Lung (tissue), 12 donors: ENCODE measurements around the gene CNGA3. TPM values are rescaled to one million over a fixed set of nuclear protein-coding genes. Genes with fewer than 3 reads are reported as not detected.
A peak's percentile ranks its signal among the peaks of the same experiment; 100 is the strongest.

Experiments
- ATAC-seq: fragments of 200-7000 bp; cut with Tn5 transposase; one replicate; pipeline ENCODE4 v1.9.1; 2020; ENCODE audit warnings: moderate number of reproducible peaks; ENCODE audit not compliant: insufficient read depth, low FRiP score
- DNase-seq, 3 donors: peaks; one replicate each; pipeline ENCODE4 v3.0.0-alpha.2; 2013 to 2017
- H3K27ac ChIP-seq, 2 donors: one replicate each; pipeline ENCODE4 v1.5.1; 2013; ENCODE audit warnings: mild to moderate bottlenecking in 2 of 2, moderate library complexity in 2 of 2, control low read depth in 1 of 2, inconsistent platforms in 1 of 2, low read depth in 1 of 2, low read length in 1 of 2
- H3K27me3 ChIP-seq, 3 donors: one replicate each; pipeline ENCODE4 v1.5.1; 2013; ENCODE audit warnings: low read length in 2 of 3; ENCODE audit not compliant: control insufficient read depth in 3 of 3, insufficient read depth in 3 of 3
- H3K36me3 ChIP-seq, 4 donors: one replicate each; pipeline ENCODE4 v1.5.1; 2013; ENCODE audit warnings: low read length in 4 of 4, mild to moderate bottlenecking in 1 of 4, moderate library complexity in 1 of 4; ENCODE audit not compliant: control insufficient read depth in 4 of 4, insufficient read depth in 4 of 4
- H3K4me1 ChIP-seq, 5 donors: one replicate each; pipeline ENCODE4 v1.5.1; 2013; ENCODE audit warnings: low read length in 5 of 5, mild to moderate bottlenecking in 2 of 5, moderate library complexity in 1 of 5; ENCODE audit not compliant: control insufficient read depth in 5 of 5, insufficient read depth in 5 of 5
- H3K4me3 ChIP-seq: one replicate; pipeline ENCODE4 v1.5.1; 2013; ENCODE audit warnings: mild to moderate bottlenecking, control low read depth, moderate library complexity
- H3K9ac ChIP-seq, 2 donors: one replicate each; pipeline ENCODE4 v1.5.1; 2013; ENCODE audit warnings: low read length in 2 of 2, control low read depth in 1 of 2; ENCODE audit not compliant: insufficient read depth in 1 of 2
- H3K9me3 ChIP-seq, 4 donors: one replicate each; pipeline ENCODE4 v1.5.1; 2013; ENCODE audit warnings: low read length in 3 of 4, mild to moderate bottlenecking in 1 of 4, moderate library complexity in 1 of 4; ENCODE audit not compliant: control insufficient read depth in 4 of 4, insufficient read depth in 3 of 4
- WGBS, 2 donors: extraction: QIAGEN DNeasy Blood & Tissue Kit; methylation state at CpG; one replicate each; pipeline ENCODE4 v1.1.7; 2013; 5-methylcytosine and 5-hydroxymethylcytosine counted together
- polyA plus RNA-seq, 2 donors: library from polyadenylated mRNA; stranded (reverse); fragments of 200-250 nt; gene quantifications; one replicate each; pipeline ENCODE4 v1.2.1, GENCODE V29; 2013
- total RNA-seq, 2 donors: library from RNA; depleted of rRNA in 1 of 2; stranded (reverse); fragments of >200 nt in 1 of 2; gene quantifications; one replicate each; pipeline ENCODE4 v1.2.1, GENCODE V29; 2014 to 2021
- TF ChIP-seq, protein P1 (sequence below): IDR thresholded peaks from 2 replicates; pipeline ENCODE4 v1.5.1; 2012; ENCODE audit warnings: mild to moderate bottlenecking; ENCODE audit errors: control extremely low read depth, extremely low read depth
- donor health status: control.
- donor health status: control.
- donor health status: Bipolar disorder and iron deficiency.
- donor health status: healthy.
- donor health status: DM: yes; HTN: yes; CAD: no.

Gene CNGA3
- total and polyA plus RNA-seq, 4 donors, result 0.06 to 0.40 (median 0.18) TPM

DNA sequence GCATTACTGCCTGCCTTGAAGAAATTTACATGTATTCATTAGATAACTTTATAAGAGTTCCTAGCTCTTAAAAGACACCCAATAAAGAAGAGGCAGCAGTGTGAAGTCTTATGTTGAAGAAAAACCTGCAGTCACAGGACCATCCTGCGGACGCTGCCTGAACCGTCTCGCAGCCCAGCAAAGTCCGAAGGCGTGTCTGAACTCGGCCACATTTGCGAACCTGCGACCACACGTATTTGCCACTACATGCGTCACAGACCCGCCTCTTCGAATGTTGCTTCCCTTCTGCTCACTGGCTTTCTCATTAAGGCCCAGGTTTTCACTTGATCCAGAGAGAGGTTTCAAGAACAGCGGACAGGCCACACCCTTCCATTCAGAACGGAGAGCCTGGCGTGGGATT is 41.2 kb downstream of the CNGA3 start:
- ATAC-seq (no peak), DNase-seq (no peak)
- peaks cover 0 to 6% (median 0%) of the 10 kb centered on the region in 3 donors for H3K27me3 ChIP-seq
- peaks cover 0 to 9% (median 0%) of the 10 kb centered on the region in 5 donors for H3K4me1 ChIP-seq
- H3K9me3 ChIP-seq, result no peaks in the 10 kb centered on the region
- TF ChIP-seq, protein P1, sequence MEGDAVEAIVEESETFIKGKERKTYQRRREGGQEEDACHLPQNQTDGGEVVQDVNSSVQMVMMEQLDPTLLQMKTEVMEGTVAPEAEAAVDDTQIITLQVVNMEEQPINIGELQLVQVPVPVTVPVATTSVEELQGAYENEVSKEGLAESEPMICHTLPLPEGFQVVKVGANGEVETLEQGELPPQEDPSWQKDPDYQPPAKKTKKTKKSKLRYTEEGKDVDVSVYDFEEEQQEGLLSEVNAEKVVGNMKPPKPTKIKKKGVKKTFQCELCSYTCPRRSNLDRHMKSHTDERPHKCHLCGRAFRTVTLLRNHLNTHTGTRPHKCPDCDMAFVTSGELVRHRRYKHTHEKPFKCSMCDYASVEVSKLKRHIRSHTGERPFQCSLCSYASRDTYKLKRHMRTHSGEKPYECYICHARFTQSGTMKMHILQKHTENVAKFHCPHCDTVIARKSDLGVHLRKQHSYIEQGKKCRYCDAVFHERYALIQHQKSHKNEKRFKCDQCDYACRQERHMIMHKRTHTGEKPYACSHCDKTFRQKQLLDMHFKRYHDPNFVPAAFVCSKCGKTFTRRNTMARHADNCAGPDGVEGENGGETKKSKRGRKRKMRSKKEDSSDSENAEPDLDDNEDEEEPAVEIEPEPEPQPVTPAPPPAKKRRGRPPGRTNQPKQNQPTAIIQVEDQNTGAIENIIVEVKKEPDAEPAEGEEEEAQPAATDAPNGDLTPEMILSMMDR, result no peak
- 88 to 90% methylated on average over 16 of the region's 16 CpGs for WGBS, 2 donors
- H3K9ac ChIP-seq, result no peak overlapping the region
- no peak overlapping the region for H3K27ac ChIP-seq
- no peak overlapping the region for H3K4me3 ChIP-seq
- no peaks in the 10 kb centered on the region for H3K36me3 ChIP-seq

DNA sequence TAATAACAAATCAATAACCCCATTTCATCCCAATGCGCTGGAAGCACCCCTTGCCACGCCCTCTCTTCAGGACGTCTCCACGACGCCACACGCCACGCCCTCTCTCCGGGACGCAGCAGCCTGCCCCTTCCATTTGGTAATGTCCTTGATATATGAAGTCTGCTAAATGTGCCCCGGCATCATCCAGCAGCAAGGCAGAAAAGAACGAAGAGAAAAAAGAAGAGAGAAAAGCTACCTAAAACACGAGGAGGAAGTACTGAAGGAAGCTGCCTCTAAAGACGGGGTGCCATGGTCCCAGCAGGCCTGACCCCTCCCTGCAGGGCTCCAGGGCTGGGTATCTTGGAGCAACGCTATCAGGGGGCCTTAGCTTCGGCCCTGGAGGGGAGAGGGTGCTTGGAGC is 41.8 kb downstream of the CNGA3 start:
- Histone ChIP-seq H3K9ac (no peak overlapping the region), H3K4me1 (peaks cover 0 to 9% (median 0%) of the 10 kb centered on the region in 5 donors), H3K4me3 (no peak overlapping the region), H3K27me3 (peaks cover 0 to 6% (median 0%) of the 10 kb centered on the region in 3 donors), H3K36me3 (no peaks in the 10 kb centered on the region), H3K9me3 (no peaks in the 10 kb centered on the region), H3K27ac (no peak overlapping the region)
- TF ChIP-seq, protein P1, result no peak
- WGBS, 2 donors, result 76 to 85% methylated on average over 15 of the region's 15 CpGs
- DNase-seq, result no peak
- ATAC-seq, result no peak

DNA sequence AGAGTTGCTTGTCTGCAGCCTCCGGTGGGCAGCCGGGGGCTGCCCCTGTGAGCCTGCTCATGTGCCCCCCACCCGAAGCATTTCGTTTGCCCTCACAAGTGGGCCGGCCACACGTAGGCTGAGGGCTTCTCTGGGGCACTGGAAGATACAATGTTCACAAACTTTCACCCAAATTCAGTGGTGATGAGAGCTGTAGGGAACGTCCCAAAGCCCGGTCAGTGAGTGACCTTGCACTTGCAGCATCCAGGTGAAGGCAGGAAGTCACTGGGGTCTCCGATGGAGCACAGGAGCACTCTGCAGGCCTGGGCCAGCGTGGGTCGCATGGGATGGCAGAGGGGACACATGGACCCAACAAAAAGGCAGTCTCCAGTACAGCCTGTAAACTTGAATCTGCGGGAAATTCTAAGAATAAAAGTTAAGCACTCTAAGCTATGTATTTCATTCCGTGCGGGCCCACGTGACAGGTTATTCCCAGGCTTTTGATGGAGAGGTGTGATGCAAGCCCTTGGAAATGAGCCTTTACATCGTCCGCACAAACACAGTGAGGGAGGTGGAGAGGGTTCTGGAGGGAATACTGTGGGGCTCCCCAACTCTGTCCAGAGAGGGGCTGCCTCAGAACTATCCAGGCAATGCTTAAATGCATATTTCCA is 42.5 kb downstream of the CNGA3 start:
- Histone ChIP-seq H3K27ac (no peak overlapping the region), H3K4me3 (no peak overlapping the region), H3K36me3 (no peaks in the 10 kb centered on the region), H3K27me3 (peaks cover 0 to 6% (median 0%) of the 10 kb centered on the region in 3 donors), H3K9ac (no peak overlapping the region), H3K4me1 (peaks cover 0 to 9% (median 0%) of the 10 kb centered on the region in 5 donors), H3K9me3 (no peaks in the 10 kb centered on the region)
- TF ChIP-seq, protein P1, result no peak
- WGBS, 2 donors, result 79 to 85% methylated on average over 17 of the region's 17 CpGs
- ATAC-seq, result no peak
- DNase-seq, result peak in 1 of 3 donors; percentile 43

DNA sequence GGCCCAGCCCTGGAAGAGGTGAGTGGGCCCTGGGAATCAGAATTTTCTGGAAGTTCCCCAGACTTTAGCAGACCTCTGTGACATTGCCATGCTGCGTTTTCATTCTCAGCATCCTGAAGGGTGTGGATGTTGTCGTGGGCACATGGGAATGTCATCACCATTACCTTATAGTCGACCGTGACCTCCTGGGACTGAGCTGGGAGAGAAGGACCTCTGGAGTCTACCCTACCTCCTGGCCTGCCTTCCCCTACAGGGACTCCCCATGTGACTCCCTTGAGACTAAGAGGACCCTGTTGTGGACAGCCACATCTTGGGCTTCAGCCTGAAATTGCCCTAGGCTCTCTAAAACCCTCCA is 43.0 kb downstream of the CNGA3 start:
- H3K36me3 ChIP-seq, result no peaks in the 10 kb centered on the region
- no peaks in the 10 kb centered on the region for H3K9me3 ChIP-seq
- TF ChIP-seq, protein P1, result no peak
- WGBS, 2 donors, result 86 to 93% methylated on average over 4 of the region's 4 CpGs
- H3K9ac ChIP-seq, result no peak overlapping the region
- H3K27ac ChIP-seq, result no peak overlapping the region
- no peak overlapping the region for H3K4me3 ChIP-seq
- H3K27me3 ChIP-seq, result peaks cover 0 to 6% (median 0%) of the 10 kb centered on the region in 3 donors
- H3K4me1 ChIP-seq, result peaks cover 0 to 8% (median 0%) of the 10 kb centered on the region in 5 donors
- ATAC-seq (no peak), DNase-seq (no peak)
